SH-SY5Y (cell line): ENCODE data around the gene ASZ1.

Source experiments
- GATA2 ChIP-seq: IDR thresholded peaks from 2 replicates; pipeline ENCODE4 v1.6.1; 2011; ENCODE audit warnings: mild to moderate bottlenecking, low read depth, low read length
- GATA3 ChIP-seq: IDR thresholded peaks from 2 replicates; pipeline ENCODE4 v1.6.1; 2011; ENCODE audit warnings: low read depth, mild to moderate bottlenecking, low read length, moderate library complexity

GRCh38 chr7:117350027-117350426 is 77.3 kb downstream of the ASZ1 start:
- TF ChIP-seq GATA3 (no peak), GATA2 (no peak)
